PC-3 (cell line): ENCODE measurements around the gene GTF2A1L.

ENCODE experiments used
- EZH2 ChIP-seq: fragments of 300-600 bp; sonication (generic); IDR thresholded peaks from one replicate; pipeline ENCODE4 v1.6.1; 2017; ENCODE audit warnings: antibody characterized with exemption, mild to moderate bottlenecking, low read length; ENCODE audit not compliant: unreplicated experiment
- EZH2phosphoT487 ChIP-seq: fragments of 300-600 bp; sonication (generic); IDR thresholded peaks from 2 replicates; pipeline ENCODE4 v1.6.1; 2018; ENCODE audit warnings: mild to moderate bottlenecking, antibody characterized with exemption, low read length, borderline replicate concordance
- TF ChIP-seq, protein P1 (sequence below): fragments of 300-600 bp; sonication (generic); conservative IDR thresholded peaks from 2 replicates; pipeline ENCODE4 v1.5.1; 2017; ENCODE audit warnings: antibody characterized with exemption, low read depth, mild to moderate bottlenecking, low read length

DNA sequence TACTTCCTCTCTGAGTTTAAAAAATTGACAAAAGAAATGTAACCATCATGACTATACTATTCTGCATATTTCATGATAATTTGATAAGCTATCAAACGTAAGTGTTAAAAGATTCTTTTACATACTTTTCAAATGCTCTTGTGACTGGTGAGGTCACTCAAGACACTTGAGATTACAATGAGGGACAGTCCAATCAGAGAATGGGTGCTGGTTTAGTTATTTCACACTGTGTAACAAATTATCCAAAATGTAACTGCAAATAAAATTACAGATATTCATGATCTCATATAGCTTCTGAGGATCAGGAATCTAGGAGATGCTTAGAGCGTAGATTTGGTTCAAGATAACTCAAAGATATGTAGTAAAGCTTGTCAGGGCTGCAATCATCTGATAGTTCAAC is 4.4 kb upstream of the GTF2A1L start:
- no peak for TF ChIP-seq EZH2phosphoT487
- TF ChIP-seq, protein P1, sequence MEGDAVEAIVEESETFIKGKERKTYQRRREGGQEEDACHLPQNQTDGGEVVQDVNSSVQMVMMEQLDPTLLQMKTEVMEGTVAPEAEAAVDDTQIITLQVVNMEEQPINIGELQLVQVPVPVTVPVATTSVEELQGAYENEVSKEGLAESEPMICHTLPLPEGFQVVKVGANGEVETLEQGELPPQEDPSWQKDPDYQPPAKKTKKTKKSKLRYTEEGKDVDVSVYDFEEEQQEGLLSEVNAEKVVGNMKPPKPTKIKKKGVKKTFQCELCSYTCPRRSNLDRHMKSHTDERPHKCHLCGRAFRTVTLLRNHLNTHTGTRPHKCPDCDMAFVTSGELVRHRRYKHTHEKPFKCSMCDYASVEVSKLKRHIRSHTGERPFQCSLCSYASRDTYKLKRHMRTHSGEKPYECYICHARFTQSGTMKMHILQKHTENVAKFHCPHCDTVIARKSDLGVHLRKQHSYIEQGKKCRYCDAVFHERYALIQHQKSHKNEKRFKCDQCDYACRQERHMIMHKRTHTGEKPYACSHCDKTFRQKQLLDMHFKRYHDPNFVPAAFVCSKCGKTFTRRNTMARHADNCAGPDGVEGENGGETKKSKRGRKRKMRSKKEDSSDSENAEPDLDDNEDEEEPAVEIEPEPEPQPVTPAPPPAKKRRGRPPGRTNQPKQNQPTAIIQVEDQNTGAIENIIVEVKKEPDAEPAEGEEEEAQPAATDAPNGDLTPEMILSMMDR, result no peak
- no peak for TF ChIP-seq EZH2
